Loucy (cell line): ENCODE measurements around the gene PSMG1.

Source experiments
- EZH2phosphoT487 ChIP-seq: fragments of 200-600 bp; IDR thresholded peaks from 2 replicates; pipeline ENCODE4 v1.6.1; 2018; ENCODE audit warnings: antibody characterized with exemption, mild to moderate bottlenecking, moderate library complexity, borderline replicate concordance
- TF ChIP-seq, protein P1 (sequence below): fragments of 200-600 bp; sonication (generic); conservative IDR thresholded peaks from 2 replicates; pipeline ENCODE4 v1.5.1; 2014; ENCODE audit warnings: mild to moderate bottlenecking, antibody characterized with exemption, low read length

DNA sequence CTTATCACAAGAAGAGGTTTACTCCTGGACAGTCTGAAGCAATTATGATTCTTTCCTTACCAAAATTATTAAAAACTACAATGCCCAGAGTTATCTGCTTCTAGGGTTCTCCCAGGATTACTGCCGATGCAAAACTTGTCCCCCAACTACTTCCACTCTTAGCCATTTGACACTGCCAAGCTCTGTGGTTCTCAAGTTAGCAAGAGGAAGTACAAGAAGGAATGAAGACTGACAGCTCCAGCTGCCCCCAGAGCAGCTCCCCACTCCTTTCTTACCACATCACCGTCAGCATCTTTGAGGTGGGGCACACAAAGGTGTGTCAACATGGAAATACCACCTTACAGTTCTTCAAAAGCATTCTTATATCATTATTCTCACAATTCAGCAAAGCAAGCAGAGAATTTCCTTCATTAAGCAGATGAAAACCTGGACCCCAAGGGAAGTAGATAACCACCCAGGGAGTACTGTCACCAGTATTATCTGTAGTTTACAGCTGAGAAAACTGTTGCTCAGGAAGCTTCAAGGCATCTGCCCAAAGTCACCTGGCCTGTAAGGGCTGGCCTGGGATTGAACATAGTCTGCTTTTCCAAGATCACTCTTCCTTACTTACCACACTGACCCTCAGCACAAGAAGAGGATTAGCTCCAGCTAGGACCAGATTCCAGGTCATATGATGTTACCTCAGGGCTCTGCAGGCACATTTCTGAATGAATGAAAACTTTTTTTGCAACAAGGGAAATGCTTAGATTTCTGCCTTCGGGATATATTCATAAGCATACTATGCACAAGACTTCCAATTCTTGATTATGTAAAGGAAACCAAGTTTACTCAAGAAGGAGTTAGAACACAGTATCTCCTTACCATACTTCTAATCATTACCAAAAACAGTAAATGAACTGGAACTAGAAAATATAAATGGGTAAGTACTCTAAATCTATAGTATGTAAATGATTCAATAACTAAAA is 9.3 kb downstream of the PSMG1 start:
- TF ChIP-seq, protein P1, sequence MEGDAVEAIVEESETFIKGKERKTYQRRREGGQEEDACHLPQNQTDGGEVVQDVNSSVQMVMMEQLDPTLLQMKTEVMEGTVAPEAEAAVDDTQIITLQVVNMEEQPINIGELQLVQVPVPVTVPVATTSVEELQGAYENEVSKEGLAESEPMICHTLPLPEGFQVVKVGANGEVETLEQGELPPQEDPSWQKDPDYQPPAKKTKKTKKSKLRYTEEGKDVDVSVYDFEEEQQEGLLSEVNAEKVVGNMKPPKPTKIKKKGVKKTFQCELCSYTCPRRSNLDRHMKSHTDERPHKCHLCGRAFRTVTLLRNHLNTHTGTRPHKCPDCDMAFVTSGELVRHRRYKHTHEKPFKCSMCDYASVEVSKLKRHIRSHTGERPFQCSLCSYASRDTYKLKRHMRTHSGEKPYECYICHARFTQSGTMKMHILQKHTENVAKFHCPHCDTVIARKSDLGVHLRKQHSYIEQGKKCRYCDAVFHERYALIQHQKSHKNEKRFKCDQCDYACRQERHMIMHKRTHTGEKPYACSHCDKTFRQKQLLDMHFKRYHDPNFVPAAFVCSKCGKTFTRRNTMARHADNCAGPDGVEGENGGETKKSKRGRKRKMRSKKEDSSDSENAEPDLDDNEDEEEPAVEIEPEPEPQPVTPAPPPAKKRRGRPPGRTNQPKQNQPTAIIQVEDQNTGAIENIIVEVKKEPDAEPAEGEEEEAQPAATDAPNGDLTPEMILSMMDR, result no peak
- TF ChIP-seq EZH2phosphoT487, result no peak
